Measurements from ENCODE around the gene AUP1.

The AUP1 gene

DNA sequence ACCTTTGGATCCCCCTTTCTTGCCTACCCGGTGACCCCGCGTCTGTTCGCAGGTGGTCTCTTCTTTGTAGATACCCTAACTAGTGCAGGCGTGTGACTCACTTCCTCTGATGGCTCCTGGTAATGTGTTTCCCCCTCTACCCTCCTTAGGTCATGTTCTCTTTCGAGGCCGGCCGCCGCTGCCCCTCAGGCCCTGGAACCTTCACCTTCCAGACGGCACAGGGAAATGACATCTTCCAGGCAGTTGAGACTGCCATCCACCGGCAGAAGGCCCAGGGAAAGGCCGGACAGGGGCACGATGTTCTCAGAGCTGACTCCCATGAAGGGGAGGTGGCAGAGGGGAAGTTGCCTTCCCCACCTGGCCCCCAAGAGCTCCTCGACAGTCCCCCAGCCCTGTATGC lies 26.7 kb upstream of the AUP1 start:
- no peak for DNase-seq

DNA sequence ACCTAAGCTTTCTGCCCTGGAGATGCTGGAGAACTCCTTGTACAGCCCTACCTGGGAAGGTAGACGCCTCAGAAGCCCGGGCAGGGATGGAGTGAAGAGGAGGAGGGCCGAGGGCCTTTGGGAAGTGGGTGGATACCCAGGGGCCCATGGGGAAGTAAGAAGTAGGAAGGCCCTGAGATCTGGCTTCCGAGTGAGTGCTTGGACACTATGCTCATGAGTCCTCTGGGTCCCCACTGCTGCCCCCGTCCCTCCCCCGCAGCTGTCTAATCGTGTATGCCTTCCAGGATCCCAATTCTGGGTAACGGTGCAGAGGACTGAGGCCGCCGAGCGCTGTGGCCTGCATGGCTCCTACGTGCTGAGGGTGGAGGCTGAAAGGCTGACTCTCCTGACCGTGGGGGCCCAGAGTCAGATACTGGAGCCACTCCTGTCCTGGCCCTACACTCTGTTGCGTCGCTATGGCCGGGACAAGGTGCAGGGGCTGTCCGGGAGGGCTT lies 26.2 kb upstream of the AUP1 start:
- no peak for DNase-seq

DNA sequence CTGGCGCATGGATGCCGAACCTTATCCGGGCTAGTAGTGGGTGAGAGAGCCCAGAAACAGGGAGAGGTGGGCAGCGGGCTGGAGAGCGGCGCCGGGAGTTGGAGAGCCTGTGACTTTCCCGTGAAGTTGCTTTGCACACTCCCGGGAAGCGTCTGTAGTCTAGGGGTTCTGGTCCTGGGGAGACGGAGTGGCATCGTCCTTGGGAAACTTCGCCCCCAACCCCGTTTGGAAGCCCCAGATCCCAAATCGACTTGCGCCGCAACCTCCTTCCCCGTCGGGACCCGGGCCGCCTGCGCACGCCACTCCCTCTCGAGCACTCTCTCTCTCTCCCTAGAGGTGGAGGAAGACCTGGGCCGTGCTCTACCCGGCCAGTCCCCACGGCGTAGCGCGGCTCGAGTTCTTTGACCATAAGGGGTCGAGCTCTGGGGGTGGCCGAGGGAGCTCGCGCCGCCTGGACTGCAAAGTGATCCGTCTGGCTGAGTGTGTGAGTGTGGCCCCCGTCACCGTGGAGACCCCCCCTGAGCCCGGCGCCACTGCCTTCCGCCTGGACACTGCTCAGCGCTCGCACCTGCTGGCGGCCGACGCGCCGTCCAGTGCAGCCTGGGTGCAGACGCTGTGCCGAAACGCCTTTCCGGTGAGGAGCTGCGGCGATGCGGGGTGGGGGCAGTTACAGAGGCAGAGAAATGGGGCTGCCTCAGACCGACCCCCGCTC lies 25.5 kb upstream of the AUP1 start:
- DNase-seq = peak; percentile 25

DNA sequence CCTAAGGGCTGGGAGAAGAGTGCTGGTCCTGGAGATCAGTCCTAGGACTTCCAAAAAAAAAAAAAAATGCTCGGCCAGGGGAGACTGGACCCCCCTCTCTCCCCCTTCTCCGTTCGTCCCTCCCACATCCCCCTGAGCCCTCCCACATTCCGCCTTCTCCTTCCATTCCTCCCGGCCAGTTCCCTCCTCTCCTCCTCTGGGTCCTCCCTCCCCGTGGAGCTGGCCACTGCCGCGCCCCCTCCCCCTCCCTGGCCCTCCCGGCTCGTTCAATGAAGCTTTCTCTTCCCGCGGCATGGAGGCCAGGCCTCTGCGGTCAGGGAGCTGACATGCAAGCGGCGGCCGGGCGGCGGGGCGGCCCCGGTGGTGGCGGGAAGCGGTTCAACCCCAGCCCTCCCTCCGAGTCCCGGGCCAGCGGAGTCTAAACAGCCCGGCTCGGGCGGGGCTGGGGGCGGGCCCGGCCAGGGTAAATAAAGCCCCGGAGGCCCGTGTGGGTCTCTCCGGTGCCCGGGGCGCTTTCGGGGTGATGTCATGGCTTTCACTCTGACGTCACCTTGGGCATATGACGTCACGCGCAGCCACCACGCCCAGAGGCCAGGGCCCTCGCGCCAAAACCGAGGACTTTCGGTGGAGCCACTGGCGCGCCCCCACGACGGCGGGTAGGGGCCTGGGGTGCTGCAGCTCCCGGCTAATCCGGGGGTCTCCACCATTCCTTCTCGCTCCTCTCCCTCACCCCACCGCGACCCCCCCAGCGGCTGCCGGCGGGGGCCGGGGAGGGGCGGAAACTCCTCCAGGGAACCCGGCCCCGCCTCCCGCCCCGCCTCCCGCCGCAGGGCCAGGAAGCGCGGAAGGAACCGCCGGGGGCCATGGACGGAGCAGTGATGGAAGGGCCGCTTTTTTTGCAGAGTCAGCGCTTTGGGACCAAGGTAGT lies 24.6 kb upstream of the AUP1 start, which contains the start of the genes DOK1 and LOXL3:
DOK1 (plus strand) TSS at position 829 of the 928 bp plus-strand sequence; CDS start at position 864, 35 bp downstream.
LOXL3 (minus strand) TSS at position 51 of the 928 bp plus-strand sequence. CDS start 1,308 bp downstream, outside the sequence.
- DNase-seq = peak; percentile 74

DNA sequence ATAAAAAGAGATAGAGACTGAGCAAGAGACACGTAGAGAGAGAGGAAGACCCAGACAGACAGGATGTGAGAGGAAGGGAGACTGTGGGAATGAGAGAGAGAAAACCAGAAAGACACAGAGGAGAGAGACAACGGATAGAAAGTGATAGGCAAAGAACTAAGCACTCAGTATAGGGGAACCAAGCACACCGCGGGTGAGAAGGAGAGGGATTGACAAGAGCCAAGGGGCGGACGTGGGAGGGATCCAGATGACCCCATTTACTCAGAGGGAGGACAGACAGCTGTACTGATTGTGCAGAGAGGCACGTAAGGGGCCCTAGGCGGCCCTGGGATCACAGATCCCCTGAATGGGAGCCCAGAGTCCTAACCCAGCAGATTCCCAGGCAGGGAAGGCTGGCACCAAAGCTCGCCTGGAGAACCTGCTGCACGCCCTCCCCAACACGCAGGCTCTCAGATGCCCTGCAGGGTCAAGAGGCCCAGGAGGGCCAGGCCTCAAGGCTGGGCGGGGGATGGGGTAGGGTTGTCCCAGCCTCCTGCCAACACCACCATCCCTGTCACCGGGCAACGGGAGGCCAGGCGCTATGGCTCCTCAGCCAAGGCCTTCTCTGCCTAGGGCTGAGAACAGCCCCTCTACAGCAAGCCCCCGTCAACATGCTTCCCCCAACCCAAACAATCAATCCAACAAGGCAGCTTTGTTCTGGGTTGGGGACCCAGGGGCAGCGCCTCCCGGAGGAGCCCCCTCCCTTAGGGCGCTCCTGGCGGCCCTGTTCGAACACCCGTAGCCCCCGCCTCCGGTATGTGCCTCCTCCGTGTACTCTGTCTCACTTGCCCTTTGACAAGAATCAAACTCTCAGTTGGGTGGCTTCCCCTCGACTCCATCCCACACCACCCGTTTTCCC lies 23.7 kb upstream of the AUP1 start:
- DNase-seq = no peak

DNA sequence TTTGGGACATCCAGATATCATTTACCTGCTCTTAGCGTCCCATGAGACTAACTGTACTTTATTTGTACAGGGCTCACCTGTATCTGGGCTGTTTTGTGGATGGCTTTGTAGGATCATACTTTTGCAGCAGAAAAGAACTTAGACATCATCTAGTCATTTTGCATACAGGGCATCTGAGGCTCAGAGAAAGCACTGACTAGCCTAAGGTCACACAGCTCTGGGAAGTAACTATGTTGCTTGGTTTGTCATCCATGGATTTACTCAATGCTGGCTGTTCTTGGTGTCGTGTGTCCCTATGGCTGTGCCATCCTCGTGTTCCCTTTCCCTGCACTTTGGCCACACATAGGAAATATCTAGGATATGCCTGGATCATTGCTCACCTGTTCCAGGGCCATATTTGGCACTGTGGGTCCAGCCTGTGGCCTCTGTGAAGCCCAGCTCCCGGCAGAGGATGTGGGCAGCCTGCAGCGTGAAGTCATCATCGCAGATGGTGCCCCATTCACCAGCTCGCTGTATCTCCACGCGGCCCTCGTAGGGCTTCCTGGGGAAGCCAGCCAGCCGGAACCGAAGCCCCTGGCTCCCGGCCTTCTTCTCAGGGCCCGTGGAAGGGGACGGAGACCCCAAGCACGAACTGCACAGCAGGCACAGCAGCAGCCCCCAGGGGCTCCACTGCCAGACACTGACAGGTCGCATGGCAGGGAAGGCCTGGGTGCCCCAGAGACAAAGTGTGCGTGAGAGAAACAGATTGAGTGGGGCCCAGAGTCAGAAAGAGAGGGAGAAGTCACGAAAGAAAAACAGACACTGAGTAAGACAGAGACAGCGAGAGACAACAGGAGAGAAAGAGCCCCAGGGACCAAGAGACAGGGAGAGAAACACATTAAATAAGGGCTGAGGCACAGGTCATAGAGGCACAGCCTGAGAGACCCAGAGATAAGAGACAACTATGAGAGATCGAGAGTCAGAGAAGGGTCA lies 22.7 kb upstream of the AUP1 start:
- no peak for DNase-seq

DNA sequence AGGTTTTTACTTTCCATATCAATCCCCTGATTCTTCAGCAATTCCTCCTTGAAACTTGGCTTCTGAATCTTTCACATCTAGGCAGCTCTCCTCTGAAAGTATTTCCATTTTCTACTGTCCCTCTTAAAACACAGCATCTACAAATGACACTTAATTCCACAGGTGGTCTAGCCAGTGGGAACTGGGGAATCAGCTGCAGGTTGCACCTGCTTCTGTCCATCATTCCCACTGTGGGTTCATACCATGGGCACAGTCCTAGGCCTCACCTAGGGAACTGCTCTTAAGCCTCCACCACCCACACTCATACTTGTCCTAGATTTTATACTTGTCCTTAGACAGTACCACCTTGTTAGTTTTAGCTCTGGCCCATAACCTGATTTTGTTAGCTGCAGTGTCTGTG lies 22.0 kb upstream of the AUP1 start:
- DNase-seq = no peak

DNA sequence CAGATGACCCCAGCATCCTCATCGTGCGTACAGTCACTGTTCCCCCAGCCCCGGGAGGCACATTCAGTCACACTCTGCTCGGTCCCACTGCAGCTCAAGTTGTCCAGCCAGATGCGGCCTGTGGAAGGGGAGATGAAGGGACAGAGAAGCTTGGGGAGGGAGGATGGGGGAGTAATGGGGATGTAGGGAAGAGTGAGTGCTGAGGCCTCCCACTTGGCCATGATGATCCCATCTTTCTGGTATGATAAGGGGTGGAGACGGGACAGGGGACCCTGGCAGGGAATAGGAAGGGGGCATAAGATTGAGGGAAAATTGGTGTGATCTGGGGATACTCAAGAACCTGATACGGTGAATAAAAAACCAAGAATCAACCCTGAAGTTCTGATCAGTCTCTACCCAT lies 20.7 kb upstream of the AUP1 start:
- no peak for DNase-seq

DNA sequence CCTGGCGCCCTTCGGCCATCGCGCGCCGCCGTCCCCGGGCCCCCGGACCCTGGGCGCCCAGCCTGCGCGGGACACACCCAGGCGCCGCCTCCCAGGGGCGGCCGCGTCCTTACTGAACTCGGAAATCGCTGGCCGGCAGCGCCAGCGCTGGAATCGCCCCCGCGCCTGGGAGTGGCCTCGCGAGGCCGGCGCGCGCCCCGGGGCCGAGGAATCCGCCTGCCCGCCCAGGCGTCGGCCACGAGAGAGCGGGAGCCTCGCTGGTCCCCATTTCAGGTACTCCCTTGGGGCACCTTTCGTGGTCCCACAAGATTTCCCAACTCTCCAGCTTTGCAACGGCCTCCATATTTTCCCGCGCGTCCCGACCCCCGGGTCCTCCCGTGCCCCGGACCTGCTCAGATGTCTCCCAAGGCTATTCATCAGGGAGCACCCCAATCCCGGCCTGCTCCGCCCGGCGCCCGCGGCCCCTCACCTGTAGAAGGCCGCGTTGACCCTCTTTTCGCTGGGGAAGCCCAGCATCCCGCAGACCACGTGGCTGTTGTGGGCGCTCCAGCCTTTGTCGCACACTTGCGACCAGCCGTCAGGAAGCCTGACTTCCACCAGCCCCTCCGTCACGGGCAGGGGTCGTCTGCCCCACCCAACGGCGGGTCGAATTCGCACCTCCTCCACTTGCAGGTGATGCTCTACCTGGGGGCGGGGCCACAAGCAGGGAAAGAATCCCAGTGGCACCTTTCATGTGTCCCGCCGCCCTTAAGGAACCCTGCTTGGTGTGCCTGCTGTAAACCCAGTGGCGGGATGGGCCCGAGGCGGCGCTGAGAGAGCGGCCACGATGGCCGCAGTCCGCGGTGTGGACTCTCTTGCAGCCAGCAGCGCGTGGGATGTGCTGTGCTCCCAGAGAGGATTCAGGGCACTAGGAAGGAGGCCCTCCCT lies 19.7 kb upstream of the AUP1 start:
- peak; percentile 12 for DNase-seq

DNA sequence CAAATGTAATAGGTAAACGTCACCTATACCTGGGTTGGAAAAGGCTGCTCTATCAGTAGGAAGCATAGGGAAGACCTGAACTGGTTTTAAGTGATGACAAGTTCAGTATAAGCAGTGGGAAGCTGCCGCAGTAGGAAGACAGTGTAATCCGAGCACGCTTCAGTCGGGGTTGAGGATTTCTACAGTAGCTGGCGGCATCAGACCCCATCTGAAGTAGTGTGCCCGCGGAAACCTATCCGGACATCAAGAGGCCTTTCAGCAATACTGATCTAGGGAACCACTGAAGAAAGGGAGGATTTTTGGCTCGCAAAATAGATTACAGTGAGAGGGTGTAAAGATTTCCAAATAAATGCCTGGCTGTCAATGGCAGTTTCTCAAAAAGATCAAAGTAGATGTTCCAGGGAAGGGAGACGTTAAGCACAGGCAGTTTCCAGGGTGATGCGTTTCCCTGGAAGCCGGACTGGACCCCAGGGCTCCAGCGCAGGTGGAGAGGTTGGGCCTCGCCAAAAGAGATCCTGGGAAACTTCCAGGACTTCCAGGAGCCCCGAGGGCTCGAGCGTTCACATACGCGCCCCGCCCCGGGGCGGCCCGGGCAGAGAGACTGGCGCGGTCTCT lies 18.9 kb upstream of the AUP1 start:
- DNase-seq = no peak

DNA sequence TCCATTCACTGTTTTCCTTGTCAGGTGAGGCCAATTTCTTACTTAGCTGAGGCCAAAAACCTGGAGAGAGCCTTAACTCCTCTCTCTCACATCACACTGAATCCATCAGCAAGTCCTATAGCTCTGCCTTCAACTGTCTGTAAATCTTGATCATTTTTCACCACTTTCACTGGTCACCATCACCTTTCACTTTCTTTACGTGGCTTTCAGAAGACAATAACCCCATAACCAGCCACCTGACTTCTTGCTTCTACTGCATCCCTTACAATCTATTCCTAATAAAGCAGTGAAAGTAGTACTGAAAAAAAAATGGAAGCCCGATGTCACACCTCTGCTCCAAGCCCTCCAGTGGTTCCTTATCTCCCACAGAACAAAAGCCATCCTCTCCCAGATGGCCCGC lies 16.5 kb upstream of the AUP1 start:
- no peak for DNase-seq

DNA sequence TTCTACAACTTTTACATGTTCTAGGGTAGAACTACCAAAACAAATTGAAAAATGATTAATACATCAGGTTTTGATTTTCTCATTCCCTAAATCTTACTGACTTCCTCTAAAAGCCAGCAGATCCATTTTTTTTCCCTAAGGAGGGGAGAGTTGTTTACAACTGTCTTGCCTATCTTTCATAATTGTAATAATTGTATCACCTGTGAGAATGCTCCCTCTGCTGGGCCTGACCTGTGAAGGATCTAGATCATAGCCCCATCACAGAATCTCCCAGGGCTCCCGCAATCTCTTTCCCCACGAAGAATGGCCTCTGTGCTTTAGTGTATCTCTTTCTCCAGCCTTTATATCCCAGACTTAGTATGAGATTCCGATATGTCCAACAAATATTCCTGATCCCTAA lies 15.1 kb upstream of the AUP1 start:
- DNase-seq = no peak

DNA sequence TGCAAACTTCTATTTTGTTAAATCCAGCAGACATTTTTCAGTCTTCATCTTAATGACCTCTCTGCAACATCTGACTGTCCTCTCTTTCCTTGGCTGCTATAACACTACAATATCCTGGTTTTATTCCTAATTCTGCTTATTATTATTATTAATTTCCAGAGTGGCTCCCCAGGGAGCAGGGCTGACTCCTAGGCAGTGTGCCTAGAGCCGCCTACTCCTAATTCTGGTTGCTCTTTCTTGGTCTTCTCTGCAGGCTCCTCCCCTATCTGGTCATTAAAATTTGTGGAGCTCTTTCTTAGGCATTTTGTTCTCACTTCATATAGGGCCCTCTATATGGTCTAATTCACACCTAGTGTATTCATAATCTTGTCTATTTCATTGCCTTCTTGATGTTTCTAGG lies 13.5 kb upstream of the AUP1 start:
- no peak for DNase-seq

DNA sequence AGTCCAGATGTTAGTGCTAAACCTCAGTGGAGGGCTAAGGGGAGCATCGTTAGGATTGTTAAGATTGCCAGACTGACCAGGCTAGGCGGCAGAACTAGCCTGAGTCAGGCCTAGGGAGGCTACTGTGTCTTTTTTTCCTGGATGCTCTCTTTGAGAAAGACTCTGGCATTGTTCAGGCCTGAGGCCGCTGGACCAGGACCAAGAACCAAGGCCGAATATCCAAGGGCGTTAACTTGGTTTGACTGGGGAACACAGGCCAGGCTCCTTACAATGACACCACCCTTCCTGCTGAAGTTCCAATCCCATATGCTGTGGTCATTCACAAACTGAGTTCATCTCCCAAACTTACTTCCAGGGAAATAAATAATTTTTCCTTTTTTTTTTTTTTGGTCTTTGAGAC lies 10.8 kb upstream of the AUP1 start:
- DNase-seq = no peak

DNA sequence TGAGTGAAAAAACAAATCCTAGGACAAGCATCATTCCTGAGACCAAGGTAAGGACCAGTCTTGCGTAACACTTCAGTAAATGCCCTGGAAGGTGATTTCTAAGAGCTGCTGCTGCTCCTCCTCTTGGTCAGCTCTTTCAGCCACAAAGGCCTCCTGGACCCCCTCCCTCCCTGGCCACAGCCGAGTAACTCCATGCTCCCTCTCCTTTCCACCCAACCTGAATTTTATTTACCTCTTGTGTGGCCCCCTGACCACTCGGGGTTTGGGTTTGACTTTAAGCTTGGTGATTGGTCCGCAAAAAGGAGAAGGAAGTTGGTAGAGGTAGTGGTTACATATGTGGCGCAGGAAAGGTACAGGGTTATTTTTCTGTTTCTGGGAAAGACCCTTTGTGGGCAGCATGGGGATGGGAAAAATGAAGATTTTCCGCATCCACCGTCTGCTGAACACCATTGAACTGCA lies 9.4 kb upstream of the AUP1 start:
- no peak for DNase-seq

DNA sequence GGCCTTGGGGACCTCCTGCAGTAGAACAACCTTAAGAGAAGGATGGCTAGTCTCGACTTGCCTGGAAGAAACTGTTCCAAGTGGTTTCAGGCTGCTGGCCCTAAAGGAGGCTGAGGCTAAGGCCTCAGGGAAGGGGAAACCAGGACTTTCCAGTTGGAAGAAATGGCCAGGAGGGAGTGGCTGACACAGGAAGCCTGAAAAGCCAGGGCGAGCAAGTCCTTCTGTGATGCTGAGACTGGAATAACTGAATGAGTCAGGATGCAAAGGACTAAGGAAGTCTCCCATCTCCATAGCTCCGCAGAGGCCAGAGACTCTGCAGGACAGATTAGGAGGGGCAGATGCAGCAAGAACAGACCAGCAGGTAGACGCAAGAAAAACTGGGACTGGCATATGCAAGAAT lies 7.6 kb upstream of the AUP1 start:
- DNase-seq = no peak

DNA sequence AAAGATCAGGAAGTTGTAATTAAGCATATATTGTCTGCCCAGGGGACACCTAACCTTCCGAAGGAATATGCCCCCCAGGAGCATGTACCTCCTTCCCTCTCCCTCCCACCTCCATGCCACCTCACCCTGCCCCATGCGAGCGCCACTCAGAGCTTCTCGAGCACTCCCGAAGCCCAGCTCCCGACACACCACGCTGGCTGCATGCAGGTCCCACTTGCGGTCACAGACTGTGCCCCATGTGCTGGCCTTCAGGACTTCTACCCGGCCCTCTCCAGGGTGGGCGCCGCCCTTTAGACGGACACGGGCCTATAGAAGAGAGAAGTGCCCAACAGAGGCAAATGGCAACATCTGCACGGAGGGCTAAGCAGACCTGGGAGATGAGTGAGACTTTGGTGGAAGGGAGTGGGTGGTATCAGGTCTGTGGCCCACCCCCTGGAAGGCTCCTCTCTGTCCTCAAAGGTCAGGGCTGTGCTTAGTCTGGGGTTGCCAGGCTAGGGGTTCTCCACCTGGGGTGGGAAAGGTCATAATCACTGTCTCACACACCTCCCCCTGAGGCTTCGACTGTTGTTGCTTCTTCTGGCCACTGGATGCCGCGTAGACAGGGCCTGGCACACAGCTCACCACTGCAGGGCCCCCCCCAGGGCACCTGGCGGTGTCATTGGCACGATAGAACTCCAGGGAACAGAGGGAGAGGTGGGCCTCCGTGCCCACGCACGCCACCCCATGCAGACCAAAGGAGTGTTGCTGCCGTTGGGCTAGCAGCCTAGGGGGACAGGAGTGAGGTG lies 6.9 kb upstream of the AUP1 start:
- no peak for DNase-seq

DNA sequence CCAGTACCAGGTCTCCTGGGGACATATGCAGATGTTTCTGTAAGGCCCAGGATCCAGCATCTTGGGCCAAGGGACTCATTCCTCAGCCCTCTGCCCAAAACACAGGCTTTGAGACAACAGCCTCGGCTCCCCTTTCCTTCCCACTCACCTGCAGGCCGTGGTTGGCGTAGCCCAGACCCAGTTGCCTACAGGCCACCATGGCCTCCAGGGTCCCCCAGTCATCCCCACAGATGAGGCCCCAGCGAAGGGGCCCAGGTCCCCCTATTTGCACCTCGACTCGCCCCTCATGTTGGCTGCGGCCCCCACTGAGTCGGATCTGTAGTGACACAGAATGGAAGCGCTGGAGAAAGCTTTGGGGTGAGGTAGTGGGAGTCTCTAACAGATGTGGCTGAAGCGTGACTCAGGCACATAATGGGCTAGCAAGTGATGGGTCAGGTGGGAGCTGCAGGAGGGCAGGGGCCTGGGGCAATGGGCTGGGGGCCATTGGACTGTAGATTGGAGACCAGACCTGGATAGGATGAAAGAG lies 6.0 kb upstream of the AUP1 start:
- no peak for DNase-seq

DNA sequence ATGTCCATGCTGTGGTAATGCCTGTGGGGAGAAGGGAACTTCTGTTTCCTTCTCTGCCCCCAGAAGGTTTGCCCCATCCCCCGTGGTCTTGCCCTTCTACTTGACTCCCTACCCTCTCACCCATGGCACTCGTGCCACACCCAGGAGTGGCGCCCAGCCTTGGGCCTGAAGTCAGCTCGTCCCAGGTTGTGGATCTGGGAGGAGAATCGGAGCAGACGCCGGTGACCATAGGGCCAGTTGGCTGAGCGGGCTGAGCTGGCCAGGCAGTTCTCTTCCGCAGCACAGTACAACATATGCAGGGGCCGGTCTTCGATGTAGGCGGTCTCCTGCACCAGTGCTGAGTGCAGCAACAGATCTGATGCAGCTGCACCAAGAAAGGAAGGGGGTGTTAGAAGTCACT lies 4.9 kb upstream of the AUP1 start:
- no peak for DNase-seq

All from kidney glomerular epithelial cell (primary cell).